ENCODE data around the gene AQP3.
"Not testable (repeated sequence)": the region's sequence is repeated elsewhere in the genome, so short reads cannot be mapped to it uniquely, and the experiment has no call there.

Gene AQP3

DNA sequence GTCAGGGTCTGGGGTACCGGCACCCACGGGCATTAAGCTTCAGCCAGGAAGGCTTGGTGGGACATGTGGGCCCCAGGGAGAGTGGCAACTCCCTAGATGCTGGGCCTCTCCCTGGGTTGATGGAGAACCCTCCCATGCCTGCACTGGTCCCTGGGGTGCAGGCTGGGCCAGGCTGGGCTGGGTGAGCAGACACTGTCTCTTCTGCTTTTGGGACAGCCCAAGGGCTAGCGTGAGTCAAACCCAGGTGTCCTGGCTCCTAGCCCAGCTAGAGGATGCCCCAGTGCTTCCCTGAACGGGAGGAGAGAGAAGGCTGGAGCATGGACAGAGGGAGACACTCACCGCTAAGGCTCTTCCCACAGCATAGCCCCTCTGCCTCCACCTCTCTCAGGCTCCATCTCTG, 39.3 kb downstream of the AQP3 start:
- Histone ChIP-seq H3K4me1 (ENCODE audit: insufficient read depth, low read length) (peaks cover 2% of the 10 kb centered on the region), H3K27me3 (ENCODE audit: insufficient read depth, low read length) (no peaks in the 10 kb centered on the region), H3K36me3 (ENCODE audit: insufficient read depth, low read length) (no peaks in the 10 kb centered on the region)

DNA sequence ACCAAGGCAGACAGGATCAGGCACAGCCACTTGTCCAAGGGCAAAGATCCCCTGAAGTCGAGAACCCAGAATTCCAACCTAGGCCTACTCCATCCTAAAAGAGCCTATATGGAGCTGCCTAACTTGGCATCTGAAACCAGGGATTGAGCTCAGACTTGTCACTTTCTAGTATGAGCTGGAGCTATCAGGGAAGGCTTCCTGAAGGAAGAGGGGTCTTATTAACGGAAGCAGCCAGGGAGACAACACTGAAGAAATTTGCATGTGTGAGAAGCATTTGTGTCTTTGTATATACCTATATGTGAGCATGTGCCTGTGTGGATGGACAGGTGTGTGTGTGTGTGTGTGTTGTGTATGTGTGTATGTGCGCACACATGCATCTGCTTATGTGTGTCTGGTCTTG, 40.3 kb downstream of the AQP3 start:
- Histone ChIP-seq H3K36me3 (ENCODE audit: insufficient read depth, low read length) (no peaks in the 10 kb centered on the region), H3K9me3 (ENCODE audit: low read length) (no peaks in the 10 kb centered on the region), H2AFZ (ENCODE audit: low read depth, low read length) (no peak overlapping the region), H3K4me3 (ENCODE audit: low read length) (no peak overlapping the region), H3K4me1 (ENCODE audit: insufficient read depth, low read length) (peaks cover 5% of the 10 kb centered on the region), H3K27me3 (ENCODE audit: insufficient read depth, low read length) (no peaks in the 10 kb centered on the region)

More for the DNA sequence above, 39.3 kb downstream of the AQP3 start:
- H3K4me3 ChIP-seq (ENCODE audit: low read length): no peak overlapping the region
- H2AFZ ChIP-seq (ENCODE audit: low read depth, low read length): no peak overlapping the region
- no peaks in the 10 kb centered on the region for H3K9me3 ChIP-seq (ENCODE audit: low read length)

DNA sequence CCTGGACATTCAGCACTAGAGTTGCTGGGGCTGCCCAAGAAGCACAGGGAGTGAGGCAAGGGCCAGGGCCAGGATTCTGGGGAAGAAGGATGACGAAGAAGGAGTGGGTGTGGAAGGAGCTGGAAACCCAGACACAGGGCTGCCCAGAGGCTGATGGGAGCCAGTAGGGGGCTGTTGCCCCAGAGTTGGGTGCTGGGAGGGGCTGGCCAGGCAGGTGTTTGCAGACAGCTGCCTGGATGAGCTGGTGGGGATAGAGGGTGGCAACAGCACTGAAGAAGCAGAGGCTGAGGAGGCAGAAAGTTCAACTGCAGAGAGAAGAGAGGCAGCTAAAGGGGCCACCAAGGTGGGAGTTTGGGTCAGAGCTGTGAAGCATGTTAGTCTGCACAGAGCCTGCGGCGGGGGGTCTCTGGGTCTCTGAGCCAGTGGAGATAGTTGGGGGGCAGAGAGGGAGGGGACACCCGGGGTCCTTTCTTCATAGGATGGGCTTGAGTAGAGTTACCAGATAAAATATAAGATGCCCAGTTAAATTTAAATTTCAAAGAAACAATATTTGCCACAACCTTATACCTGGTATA, 42.5 kb downstream of the AQP3 start:
- no peak overlapping the region for H3K4me3 ChIP-seq (ENCODE audit: low read length)
- peaks cover 7% of the 10 kb centered on the region for H3K4me1 ChIP-seq (ENCODE audit: insufficient read depth, low read length)
- H3K36me3 ChIP-seq (ENCODE audit: insufficient read depth, low read length): no peaks in the 10 kb centered on the region
- H3K9me3 ChIP-seq (ENCODE audit: low read length): no peaks in the 10 kb centered on the region
- H2AFZ ChIP-seq (ENCODE audit: low read depth, low read length): no peak overlapping the region
- H3K27me3 ChIP-seq (ENCODE audit: insufficient read depth, low read length): no peaks in the 10 kb centered on the region

- Histone ChIP-seq H3K36me3 (ENCODE audit: insufficient read depth, low read length) (no peaks in the 10 kb centered on the region), H3K4me1 (ENCODE audit: insufficient read depth, low read length) (peaks cover 7% of the 10 kb centered on the region), H3K4me3 (ENCODE audit: low read length) (no peak overlapping the region)
Observed at GRCh38 chr9:33403941-33404787, 43.2 kb downstream of the AQP3 start.

DNA sequence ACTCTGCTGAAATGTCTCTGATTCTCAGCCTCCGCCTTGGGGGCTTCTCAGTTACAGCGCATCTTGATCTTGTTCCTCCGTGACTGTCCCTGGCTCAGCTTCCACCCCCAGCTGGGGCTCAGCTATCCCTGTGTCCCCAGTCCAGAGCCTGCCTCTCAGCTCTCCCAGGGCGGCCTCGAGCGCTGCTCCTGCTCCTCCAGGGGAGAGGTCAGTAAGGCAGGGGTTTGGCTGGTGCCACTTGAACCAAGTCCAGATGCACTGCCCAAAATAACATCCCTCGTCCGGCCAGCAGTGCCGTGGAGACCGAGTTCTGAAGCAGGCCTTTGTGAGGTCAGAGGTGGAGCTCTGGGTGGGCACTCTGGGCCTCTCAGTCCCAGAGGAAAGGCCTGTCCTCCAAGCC, 45.0 kb downstream of the AQP3 start, which contains the start of gene AQP7:
Gene AQP7 (minus strand): TSS at position 198 of the 400 bp plus-strand sequence. CDS start 1,306 bp downstream, outside the sequence.
- H2AFZ ChIP-seq (ENCODE audit: low read depth, low read length); H3K9me3 ChIP-seq (ENCODE audit: low read length); H3K36me3 ChIP-seq (ENCODE audit: insufficient read depth, low read length); H3K4me3 ChIP-seq (ENCODE audit: low read length); H3K27me3 ChIP-seq (ENCODE audit: insufficient read depth, low read length); H3K4me1 ChIP-seq (ENCODE audit: insufficient read depth, low read length): not testable (repeated sequence)

More at GRCh38 chr9:33403941-33404787, 43.2 kb downstream of the AQP3 start:
- Histone ChIP-seq H3K27me3 (ENCODE audit: insufficient read depth, low read length) (no peaks in the 10 kb centered on the region), H2AFZ (ENCODE audit: low read depth, low read length) (no peak overlapping the region), H3K9me3 (ENCODE audit: low read length) (no peaks in the 10 kb centered on the region)

DNA sequence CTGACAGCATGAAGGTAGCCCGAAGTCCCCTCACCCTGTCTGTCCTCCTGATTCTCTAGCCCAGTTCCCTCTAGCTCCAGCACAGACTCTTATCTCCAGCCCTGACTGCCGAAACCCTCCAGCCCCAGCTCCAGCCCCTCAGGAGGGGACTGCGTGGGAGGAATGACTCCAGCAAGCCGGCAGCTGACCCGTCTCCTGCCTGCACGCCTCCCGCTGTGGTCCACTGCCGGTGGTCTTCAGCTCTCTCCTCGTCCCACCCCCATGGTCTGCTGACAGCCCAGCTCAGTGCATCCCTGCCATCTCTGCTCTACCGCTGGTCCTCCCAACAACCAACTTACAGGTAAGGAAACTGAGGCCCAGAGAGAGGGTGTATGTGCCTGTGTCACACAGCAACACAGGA, 45.6 kb downstream of the AQP3 start:
- not testable (repeated sequence) for H2AFZ ChIP-seq (ENCODE audit: low read depth, low read length); H3K4me1 ChIP-seq (ENCODE audit: insufficient read depth, low read length); H3K4me3 ChIP-seq (ENCODE audit: low read length); H3K9me3 ChIP-seq (ENCODE audit: low read length); H3K27me3 ChIP-seq (ENCODE audit: insufficient read depth, low read length); H3K36me3 ChIP-seq (ENCODE audit: insufficient read depth, low read length)

GRCh38 chr9:33399047-33399446, 48.3 kb downstream of the AQP3 start:
- H2AFZ ChIP-seq (ENCODE audit: low read depth, low read length); H3K27me3 ChIP-seq (ENCODE audit: insufficient read depth, low read length); H3K36me3 ChIP-seq (ENCODE audit: insufficient read depth, low read length); H3K9me3 ChIP-seq (ENCODE audit: low read length); H3K4me1 ChIP-seq (ENCODE audit: insufficient read depth, low read length); H3K4me3 ChIP-seq (ENCODE audit: low read length): not testable (repeated sequence)

- not testable (repeated sequence) for H3K27me3 ChIP-seq (ENCODE audit: insufficient read depth, low read length); H2AFZ ChIP-seq (ENCODE audit: low read depth, low read length); H3K4me1 ChIP-seq (ENCODE audit: insufficient read depth, low read length); H3K9me3 ChIP-seq (ENCODE audit: low read length); H3K36me3 ChIP-seq (ENCODE audit: insufficient read depth, low read length); H3K4me3 ChIP-seq (ENCODE audit: low read length)
Observed at GRCh38 chr9:33397801-33398200, 49.6 kb downstream of the AQP3 start.

GRCh38 chr9:33395159-33395879, 52.1 kb downstream of the AQP3 start:
- not testable (repeated sequence) for H3K36me3 ChIP-seq (ENCODE audit: insufficient read depth, low read length); H3K4me3 ChIP-seq (ENCODE audit: low read length)

GRCh38 chr9:33393986-33394385, 53.4 kb downstream of the AQP3 start:
- H3K4me3 ChIP-seq (ENCODE audit: low read length); H3K27me3 ChIP-seq (ENCODE audit: insufficient read depth, low read length); H2AFZ ChIP-seq (ENCODE audit: low read depth, low read length); H3K9me3 ChIP-seq (ENCODE audit: low read length); H3K36me3 ChIP-seq (ENCODE audit: insufficient read depth, low read length): not testable (repeated sequence)
- peaks cover 11% of the 10 kb centered on the region for H3K4me1 ChIP-seq (ENCODE audit: insufficient read depth, low read length)

More at GRCh38 chr9:33395159-33395879, 52.1 kb downstream of the AQP3 start:
- H3K27me3 ChIP-seq (ENCODE audit: insufficient read depth, low read length); H2AFZ ChIP-seq (ENCODE audit: low read depth, low read length); H3K9me3 ChIP-seq (ENCODE audit: low read length): not testable (repeated sequence)
- H3K4me1 ChIP-seq (ENCODE audit: insufficient read depth, low read length): peaks cover 11% of the 10 kb centered on the region

DNA sequence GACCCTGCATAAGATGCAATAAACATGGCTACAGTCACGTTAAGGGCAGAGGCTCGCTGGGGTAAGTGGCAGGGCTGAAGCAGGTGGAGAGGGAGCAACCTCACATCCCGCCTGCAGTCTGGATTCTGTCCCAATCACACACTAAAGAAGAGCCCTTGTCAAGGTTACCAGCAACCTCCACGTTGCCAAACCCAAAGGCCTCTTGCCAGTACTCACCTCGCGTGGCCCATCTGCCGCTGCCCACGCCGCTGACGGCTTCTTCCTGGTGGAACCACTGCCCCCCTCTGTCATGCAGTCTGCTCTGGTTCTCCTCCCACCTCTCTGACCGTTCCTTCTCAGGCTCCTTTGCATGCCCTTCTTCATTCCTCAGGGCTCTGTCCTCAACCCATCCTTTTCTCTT, 53.8 kb downstream of the AQP3 start:
- Histone ChIP-seq H3K4me1 (ENCODE audit: insufficient read depth, low read length) (peaks cover 11% of the 10 kb centered on the region), H3K4me3 (ENCODE audit: low read length) (no peak overlapping the region), H3K27me3 (ENCODE audit: insufficient read depth, low read length) (no peaks in the 10 kb centered on the region), H3K36me3 (ENCODE audit: insufficient read depth, low read length) (no peaks in the 10 kb centered on the region), H2AFZ (ENCODE audit: low read depth, low read length) (no peak overlapping the region), H3K9me3 (ENCODE audit: low read length) (no peaks in the 10 kb centered on the region)

- H3K4me1 ChIP-seq (ENCODE audit: insufficient read depth, low read length): peaks cover 11% of the 10 kb centered on the region
- H3K36me3 ChIP-seq (ENCODE audit: insufficient read depth, low read length); H3K27me3 ChIP-seq (ENCODE audit: insufficient read depth, low read length); H2AFZ ChIP-seq (ENCODE audit: low read depth, low read length); H3K9me3 ChIP-seq (ENCODE audit: low read length); H3K4me3 ChIP-seq (ENCODE audit: low read length): not testable (repeated sequence)
Observed at GRCh38 chr9:33392591-33393021, 54.8 kb downstream of the AQP3 start.

Measured in neuron (in vitro differentiated cells).